Gastrocnemius medialis (tissue), 4 donors: ENCODE measurements around the gene RFC4. TPM values are rescaled to one million over a fixed set of nuclear protein-coding genes. Genes with fewer than 3 reads are reported as not detected.
"Not testable (repeated sequence)": the region's sequence is repeated elsewhere in the genome, so short reads cannot be mapped to it uniquely, and the experiment has no call there.

ENCODE experiments used
- ATAC-seq, 2 donors: fragments of 150-250 bp; one replicate each; pipeline ENCODE4 v1.9.1; 2016
- DNase-seq, 2 donors: peaks; one replicate each; pipeline ENCODE4 v3.0.0-alpha.2; 2019
- H3K27ac ChIP-seq, 4 donors: fragments of 200-600 bp; sonication (generic); 1 replicate in 1 of 4; 2 replicates in 3 of 4; pipeline ENCODE4 v1.5.1; 2016 to 2018; ENCODE audit warnings: mild to moderate bottlenecking in 2 of 4, moderate library complexity in 1 of 4
- H3K27me3 ChIP-seq, 3 donors: fragments of 200-600 bp; sonication (generic) in 2 of 3; 1 replicate in 1 of 3; 2 replicates in 2 of 3; pipeline versions ENCODE4 v1.5.1 to v1.6.0; 2016 to 2019; ENCODE audit warnings: mild to moderate bottlenecking in 1 of 3, moderate library complexity in 1 of 3
- H3K36me3 ChIP-seq, 2 donors: fragments of 200-600 bp; sonication (generic) in 1 of 2; one replicate each; pipeline ENCODE4 v1.5.1; 2017 to 2018
- H3K4me1 ChIP-seq, 2 donors: fragments of 200-600 bp; sonication (generic) in 1 of 2; one replicate each; pipeline ENCODE4 v1.5.1; 2016 to 2017; ENCODE audit warnings: mild to moderate bottlenecking in 2 of 2
- H3K4me3 ChIP-seq, 4 donors: fragments of 200-600 bp; sonication (generic) in 3 of 4; 1 replicate in 1 of 4; 2 replicates in 3 of 4; pipeline ENCODE4 v1.5.1; 2016 to 2019; ENCODE audit warnings: mild to moderate bottlenecking in 2 of 4
- H3K9me3 ChIP-seq, 3 donors: fragments of 200-600 bp; sonication (generic) in 2 of 3; 1 replicate in 1 of 3; 2 replicates in 2 of 3; pipeline ENCODE4 v1.5.1; 2016 to 2019
- CTCF ChIP-seq, 5 experiments: fragments of 450-650 bp in 3 of 5; fragments of 200-600 bp in 2 of 5; sonication (generic) in 2 of 5; IDR thresholded peaks in 4 of 5; conservative IDR thresholded peaks in 1 of 5; 1 replicate in 4 of 5; 2 replicates in 1 of 5; pipeline ENCODE4 v1.5.1; 2016 to 2019; ENCODE audit warnings: antibody characterized with exemption in 5 of 5, mild to moderate bottlenecking in 3 of 5, moderate library complexity in 3 of 5
- POLR2A ChIP-seq, 2 donors: fragments of 450-650 bp; IDR thresholded peaks; one replicate each; pipeline ENCODE4 v1.6.1; 2017; ENCODE audit warnings: antibody characterized with exemption in 2 of 2, mild to moderate bottlenecking in 2 of 2, moderate library complexity in 2 of 2
- in situ Hi-C, 4 donors: fragments of 200-750 bp; cut with MboI; loops; one replicate each; pipeline versions ENCODE4 v1.15.0 to v1.8.0; 2017; ENCODE audit warnings: low sequenced_read_pairs in 4 of 4
- intact Hi-C: fragments of 100-400 bp; cut with DNase I; formaldehyde crosslinking; loops from one replicate; pipeline ENCODE4 v1.15.1; 2023; ENCODE audit warnings: low total_unique reads
- total RNA-seq, 4 donors: library from RNA; depleted of rRNA; stranded (reverse); fragments of >200 nt; gene quantifications; one replicate each; pipeline versions ENCODE4 v1.1.0 to v1.2.3, GENCODE V29; 2016

The RFC4 gene
- total RNA-seq, 4 donors from 2014 or later, result 4.5 to 15.1 (median 7.3) TPM

GRCh38 chr3:186815435-186815834, 9.2 kb upstream of the RFC4 start:
- no peak for ATAC-seq
- TF ChIP-seq POLR2A (IDR thresholded peaks at IDR 0.05) (no peak), CTCF (IDR thresholded peaks at IDR 0.05 in 4 of 5, conservative IDR thresholded peaks at IDR 0.05 in 1 of 5) (no peak)
- no peak overlapping the region for H3K4me3 ChIP-seq
- no peak for DNase-seq
- H3K4me1 ChIP-seq, result no peaks in the 10 kb centered on the region
- H3K27ac ChIP-seq, result no peak overlapping the region
- intact Hi-C loops (no loop called here), in situ Hi-C loops (loop anchor here in 2 of 4 donors (5.0 to 10.0 kb wide), 2 partner anchors 198 to 201 kb away; partner anchors contain the start of gene AHSG (in 1 of the 2))
- no peaks in the 10 kb centered on the region for H3K9me3 ChIP-seq
- peaks cover 0 to 8% (median 5%) of the 10 kb centered on the region in 3 donors for H3K27me3 ChIP-seq
- H3K36me3 ChIP-seq, result no peaks in the 10 kb centered on the region

- intact Hi-C loops (no loop called here), in situ Hi-C loops (loop anchor here in 1 of 4 donors (10.0 kb wide), 1 partner anchor 199 kb away; the partner anchor contains the start of gene AHSG)
- no peaks in the 10 kb centered on the region for H3K36me3 ChIP-seq
- peaks cover 0 to 8% (median 5%) of the 10 kb centered on the region in 3 donors for H3K27me3 ChIP-seq
- H3K4me3 ChIP-seq, result no peak overlapping the region
- no peak overlapping the region for H3K27ac ChIP-seq
- no peaks in the 10 kb centered on the region for H3K4me1 ChIP-seq
- DNase-seq (no peak), ATAC-seq (no peak)
- H3K9me3 ChIP-seq, result no peaks in the 10 kb centered on the region
- TF ChIP-seq CTCF (IDR thresholded peaks at IDR 0.05 in 4 of 5, conservative IDR thresholded peaks at IDR 0.05 in 1 of 5), result no peak
- no peak for TF ChIP-seq POLR2A (IDR thresholded peaks at IDR 0.05)
These were observed 7.8 kb upstream of the RFC4 start for GRCh38 chr3:186814100-186814499.

- ATAC-seq, H3K27ac ChIP-seq, H3K4me3 ChIP-seq, H3K36me3 ChIP-seq, DNase-seq, H3K4me1 ChIP-seq, H3K9me3 ChIP-seq, H3K27me3 ChIP-seq, intact Hi-C loops: not testable (repeated sequence)
- in situ Hi-C loops, result loop anchor here in 1 of 4 donors (10.0 kb wide), 1 partner anchor 197 kb away; the partner anchor contains the start of gene AHSG
These were observed 5.0 kb upstream of the RFC4 start for GRCh38 chr3:186811313-186811712.

GRCh38 chr3:186810336-186810996, 4.2 kb upstream of the RFC4 start:
- no peak for DNase-seq
- H3K27me3 ChIP-seq, result peaks cover 0 to 8% (median 5%) of the 10 kb centered on the region in 3 donors
- no peaks in the 10 kb centered on the region for H3K9me3 ChIP-seq
- no peak overlapping the region for H3K27ac ChIP-seq
- H3K36me3 ChIP-seq, result no peaks in the 10 kb centered on the region
- intact Hi-C loops (no loop called here), in situ Hi-C loops (loop anchor here in 1 of 4 donors (10.0 kb wide), 1 partner anchor 196 kb away; the partner anchor contains the start of gene AHSG)
- H3K4me1 ChIP-seq, result peaks cover 7 to 9% of the 10 kb centered on the region in 2 donors
- no peak for ATAC-seq
- H3K4me3 ChIP-seq, result no peak overlapping the region
- TF ChIP-seq CTCF (IDR thresholded peaks at IDR 0.05 in 4 of 5, conservative IDR thresholded peaks at IDR 0.05 in 1 of 5) (no peak), POLR2A (IDR thresholded peaks at IDR 0.05) (no peak)

- DNase-seq (no peak), ATAC-seq (no peak)
- no peaks in the 10 kb centered on the region for H3K36me3 ChIP-seq
- in situ Hi-C loops, result no loop called here
- intact Hi-C loops, result loop anchor here (5.0 kb wide), 1 partner anchor 240 kb away; the partner anchor contains the start of gene TBCCD1
- H3K4me3 ChIP-seq, result peak overlapping the region; percentile 84 to 97 (median 89)
- peaks cover 11 to 12% of the 10 kb centered on the region in 2 donors for H3K4me1 ChIP-seq
- no peak for TF ChIP-seq CTCF (IDR thresholded peaks at IDR 0.05 in 4 of 5, conservative IDR thresholded peaks at IDR 0.05 in 1 of 5)
- no peaks in the 10 kb centered on the region for H3K27me3 ChIP-seq
- H3K9me3 ChIP-seq, result no peaks in the 10 kb centered on the region
- H3K27ac ChIP-seq, result peak overlapping the region in 1 of 4 donors; percentile 85
These were observed 949 bp upstream of the RFC4 start for GRCh38 chr3:186807231-186807630.

- H3K9me3 ChIP-seq, H3K27me3 ChIP-seq, DNase-seq, in situ Hi-C loops, ATAC-seq, intact Hi-C loops, H3K4me3 ChIP-seq, H3K27ac ChIP-seq: not testable (repeated sequence)
- Histone ChIP-seq H3K36me3 (peaks cover 0 to 14% of the 10 kb centered on the region in 2 donors), H3K4me1 (peaks cover 11 to 12% of the 10 kb centered on the region in 2 donors)
These were observed 2.8 kb downstream of the RFC4 start for GRCh38 chr3:186803447-186803846.
